HepG2 (cell line): ENCODE data around the gene RAB20. TPM values are rescaled to one million over a fixed set of nuclear protein-coding genes. Genes with fewer than 3 reads are reported as not detected.

Experiments
- ATAC-seq: fragments of 200-7000 bp; cut with Tn5 transposase; 3 replicates; pipeline ENCODE4 v1.9.1; 2020; ENCODE audit warnings: mild to moderate bottlenecking, moderate library complexity
- BruUV-seq: library from RNA; stranded (reverse); fragments of 400-500 nt; replicated peaks from 2 replicates; lab custom pipeline; 2021; lab: Mats Ljungman, UMichigan
- CTCF ChIA-PET: fragments of 300-600 bp; formaldehyde crosslinking; extraction: SDS; loops from one replicate; lab custom pipeline; 2021; ENCODE audit warnings: low total read pairs, inconsistent platforms, low intra/inter-chr PET ratio; lab: Yijun Ruan, JAX
- POLR2A ChIA-PET: fragments of 350-600 bp; sonication (Branson Sonifier 250); formaldehyde crosslinking; loops from one replicate; lab custom pipeline; 2020; ENCODE audit warnings: antibody characterized with exemption, inconsistent platforms; lab: Yijun Ruan, JAX
- DNase-seq: peaks from one replicate; pipeline ENCODE4 v3.0.0-alpha.2; 2015; ENCODE audit warnings: low spot score
- FAIRE-seq: peaks from 3 replicates; lab custom pipeline; 2011; peaks lifted over from hg19 to GRCh38; lab: Jason Lieb, UNC
- H2AFZ ChIP-seq: one replicate; pipeline ENCODE4 v1.6.1; 2011; ENCODE audit warnings: low read length, inconsistent platforms
- H3K27ac ChIP-seq: fragments of 300-600 bp; 3 replicates; pipeline ENCODE4 v1.8.0; 2011; ENCODE audit warnings: mixed run types, mild to moderate bottlenecking, mixed read lengths, low read length, inconsistent platforms; ENCODE audit not compliant: insufficient read depth; ENCODE audit errors: extremely low read length
- H3K27me3 ChIP-seq, 2 experiments: fragments of 200-600 bp in 1 of 2; 2 replicates in 1 of 2; 3 replicates in 1 of 2; pipeline versions ENCODE4 v1.6.0 to v1.8.0; 2011; ENCODE audit warnings: low read length in 2 of 2, mild to moderate bottlenecking in 2 of 2, moderate library complexity in 2 of 2, inconsistent platforms in 1 of 2; ENCODE audit not compliant: insufficient read depth in 2 of 2, control insufficient read depth in 1 of 2
- H3K36me3 ChIP-seq, 2 experiments: fragments of 200-600 bp in 1 of 2; replicated peaks in 1 of 2; 2 replicates in 1 of 2; 3 replicates in 1 of 2; pipeline versions ENCODE4 v1.5.1 to v1.8.0; 2011; ENCODE audit warnings: low read length in 2 of 2, inconsistent platforms in 1 of 2; ENCODE audit not compliant: insufficient read depth in 2 of 2, control insufficient read depth in 1 of 2
- H3K4me1 ChIP-seq: 2 replicates; pipeline ENCODE4 v1.5.1; 2012; ENCODE audit warnings: low read length, inconsistent platforms; ENCODE audit not compliant: insufficient read depth
- H3K4me2 ChIP-seq: 2 replicates; pipeline ENCODE4 v1.6.0; 2011; ENCODE audit warnings: low read depth, low read length, inconsistent platforms
- H3K4me3 ChIP-seq, 3 experiments: fragments of 200-600 bp in 1 of 3; sonication (generic), shearing (Covaris generic) in 1 of 3; replicated peaks in 1 of 3; 2 replicates each; pipeline ENCODE4 v1.5.1; 2011 to 2016; ENCODE audit warnings: low read length in 3 of 3, inconsistent platforms in 2 of 3, low read depth in 2 of 3, mild to moderate bottlenecking in 2 of 3, control low read depth in 1 of 3, mixed read lengths in 1 of 3; ENCODE audit not compliant: insufficient read depth in 1 of 3
- H3K79me2 ChIP-seq: one replicate; pipeline ENCODE4 v1.6.1; 2011; ENCODE audit warnings: low read length, inconsistent platforms; ENCODE audit not compliant: insufficient read depth
- H3K9ac ChIP-seq: 2 replicates; pipeline ENCODE4 v1.6.0; 2011; ENCODE audit warnings: mild to moderate bottlenecking, low read depth, low read length, inconsistent platforms; ENCODE audit not compliant: insufficient read depth
- H3K9me3 ChIP-seq: 2 replicates; pipeline ENCODE4 v1.5.1; 2012; ENCODE audit warnings: mild to moderate bottlenecking, low read length
- H4K20me1 ChIP-seq: 2 replicates; pipeline ENCODE4 v1.6.0; 2011; ENCODE audit warnings: inconsistent platforms, mild to moderate bottlenecking, low read length, moderate library complexity; ENCODE audit not compliant: insufficient read depth
- JUND ChIP-seq: sonication (generic); formaldehyde crosslinking; IDR thresholded peaks from 2 replicates; pipeline ENCODE4 v1.8.0; 2022; ENCODE audit warnings: mild to moderate bottlenecking, missing genetic modification reagents
- KDM4B ChIP-seq: sonication (generic); formaldehyde crosslinking; IDR thresholded peaks from 2 replicates; pipeline ENCODE4 v1.4.0; 2020; ENCODE audit warnings: missing genetic modification reagents
- NAIF1 ChIP-seq: sonication (generic); formaldehyde crosslinking; IDR thresholded peaks from 2 replicates; pipeline ENCODE4 v1.5.0; 2020; ENCODE audit warnings: mild to moderate bottlenecking, missing genetic modification reagents, borderline replicate concordance
- SMARCC2 ChIP-seq: fragments of 450-650 bp; IDR thresholded peaks from 2 replicates; pipeline ENCODE4 v1.6.1; 2017; ENCODE audit warnings: antibody characterized with exemption, mild to moderate bottlenecking
- ZBTB42 ChIP-seq: sonication (generic); formaldehyde crosslinking; IDR thresholded peaks from 2 replicates; pipeline ENCODE4 v1.5.0; 2020; ENCODE audit warnings: mild to moderate bottlenecking, missing genetic modification reagents
- ZNF326 ChIP-seq: sonication (generic); formaldehyde crosslinking; IDR thresholded peaks from 2 replicates; pipeline ENCODE4 v1.4.0; 2020; ENCODE audit warnings: missing genetic modification reagents, borderline replicate concordance
- ZNF430 ChIP-seq: sonication (generic); formaldehyde crosslinking; IDR thresholded peaks from 2 replicates; pipeline ENCODE4 v1.9.0; 2021; ENCODE audit warnings: mild to moderate bottlenecking, missing genetic modification reagents
- ZNF678 ChIP-seq: sonication (generic); formaldehyde crosslinking; IDR thresholded peaks from 2 replicates; pipeline ENCODE4 v1.4.0; 2020; ENCODE audit warnings: mild to moderate bottlenecking, missing genetic modification reagents
- ZNF775 ChIP-seq: sonication (generic); formaldehyde crosslinking; IDR thresholded peaks from 2 replicates; pipeline ENCODE4 v1.4.0; 2020; ENCODE audit warnings: missing genetic modification reagents, mild to moderate bottlenecking, moderate library complexity, borderline replicate concordance
- WGBS: methylation state at CpG from one replicate; pipeline ENCODE4 v1.1.6; 2017; ENCODE audit warnings: low lambda C conversion rate; 5-methylcytosine and 5-hydroxymethylcytosine counted together
- in situ Hi-C: cut with HindIII; loops from 2 replicates; pipeline ENCODE4 v1.10.0; 2017; ENCODE audit warnings: low pct_unique_long_range_greater_than_20kb; ENCODE audit not compliant: extremely low pct_ligation_motif_present
- intact Hi-C: fragments of 100-400 bp; cut with micrococcal nuclease; formaldehyde crosslinking; loops from one replicate; pipeline ENCODE4 v1.10.0; 2022; ENCODE audit not compliant: unreplicated experiment
- polyA plus RNA-seq, 8 experiments: library from polyadenylated mRNA; depleted of rRNA in 3 of 8; stranded (reverse) in 7 of 8; unstranded in 1 of 8; fragments of >200 nt; fragmentation: Illumina TruSeq in 4 of 8; extraction: Trizol in 4 of 8; gene quantifications; 2 replicates each; pipeline versions ENCODE4 v1.2.1 to v1.2.3, GENCODE V29; 2011 to 2016; ENCODE audit warnings: low read depth in 4 of 8, missing spikeins in 1 of 8, mixed read lengths in 1 of 8; ENCODE audit not compliant: insufficient read depth in 1 of 8
- total RNA-seq, 5 experiments: library from RNA; depleted of rRNA; stranded (reverse); fragments of >200 nt; fragmentation: Illumina TruSeq; extraction: Trizol; gene quantifications; 2 replicates each; pipeline ENCODE4 v1.2.3, GENCODE V29; 2016; ENCODE audit warnings: low read depth in 1 of 5
- TF ChIP-seq, protein P1 (sequence below): sonication (generic); formaldehyde crosslinking; IDR thresholded peaks from 2 replicates; pipeline ENCODE4 v1.8.1; 2023; ENCODE audit warnings: missing genetic modification reagents, mild to moderate bottlenecking, borderline replicate concordance
- TF ChIP-seq, protein P2 (sequence below): sonication (generic); formaldehyde crosslinking; IDR thresholded peaks from 2 replicates; pipeline ENCODE4 v1.4.0; 2020; ENCODE audit warnings: low read depth, missing genetic modification reagents
- TF ChIP-seq, protein P3 (sequence below): fragments of 450-650 bp; IDR thresholded peaks from 2 replicates; pipeline ENCODE4 v1.6.1; 2017

The RAB20 gene
- total and polyA plus RNA-seq, 2 of the 13 experiments (the other 11 are each of a cell fraction or from before 2014, with no cell fraction given): 15.6 to 30.5 TPM

DNA sequence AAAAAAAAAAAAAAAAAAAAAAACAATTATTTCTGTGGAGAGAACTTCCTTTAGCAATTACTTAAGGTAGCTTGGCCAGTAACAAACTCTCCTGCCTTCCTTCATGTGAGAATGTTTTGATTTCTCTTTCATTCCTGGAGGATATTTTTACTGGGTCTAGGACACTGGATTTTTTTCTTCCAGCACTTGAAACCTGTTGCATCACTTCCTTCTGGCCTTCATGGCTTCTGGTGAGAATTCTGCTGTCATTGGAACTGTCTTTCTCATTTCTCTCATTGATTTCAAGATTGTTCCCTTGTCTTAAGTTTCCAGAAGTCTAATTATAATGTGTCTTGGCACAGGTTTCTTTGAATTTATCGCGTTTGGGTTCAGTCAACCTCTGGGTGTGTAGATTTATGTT is 19.3 kb upstream of the RAB20 start:
- CTCF ChIA-PET: no interaction called here
- DNase-seq (no peak), FAIRE-seq (no peak), ATAC-seq (no peak)
- in situ Hi-C loops (no loop called here), intact Hi-C loops (no loop called here)
- Histone ChIP-seq H4K20me1 (no peaks in the 10 kb centered on the region), H3K4me3 (no peak overlapping the region), H3K27me3 (no peaks in the 10 kb centered on the region; a peak in 1 of 5 replicates), H3K4me1 (peaks cover 38% of the 10 kb centered on the region), H3K9ac (no peak overlapping the region), H2AFZ (no peak overlapping the region), H3K79me2 (no peaks in the 10 kb centered on the region), H3K4me2 (no peak overlapping the region), H3K9me3 (no peaks in the 10 kb centered on the region), H3K27ac (no peak overlapping the region), H3K36me3 (no peaks in the 10 kb centered on the region)
- POLR2A ChIA-PET: no interaction called here
- BruUV-seq: no TSS peak
- 82% methylated on average over 2 of the region's 2 CpGs for WGBS
- no peak for TF ChIP-seq NAIF1
- TF ChIP-seq ZBTB42 (CRISPR knock-in tag): no peak
- no peak for TF ChIP-seq ZNF678 (CRISPR knock-in tag)
- TF ChIP-seq ZNF775: no peak
- TF ChIP-seq, protein P1, sequence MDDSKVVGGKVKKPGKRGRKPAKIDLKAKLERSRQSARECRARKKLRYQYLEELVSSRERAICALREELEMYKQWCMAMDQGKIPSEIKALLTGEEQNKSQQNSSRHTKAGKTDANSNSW (CRISPR knock-in tag): no peak
- TF ChIP-seq ZNF326: no peak
- TF ChIP-seq, protein P2, sequence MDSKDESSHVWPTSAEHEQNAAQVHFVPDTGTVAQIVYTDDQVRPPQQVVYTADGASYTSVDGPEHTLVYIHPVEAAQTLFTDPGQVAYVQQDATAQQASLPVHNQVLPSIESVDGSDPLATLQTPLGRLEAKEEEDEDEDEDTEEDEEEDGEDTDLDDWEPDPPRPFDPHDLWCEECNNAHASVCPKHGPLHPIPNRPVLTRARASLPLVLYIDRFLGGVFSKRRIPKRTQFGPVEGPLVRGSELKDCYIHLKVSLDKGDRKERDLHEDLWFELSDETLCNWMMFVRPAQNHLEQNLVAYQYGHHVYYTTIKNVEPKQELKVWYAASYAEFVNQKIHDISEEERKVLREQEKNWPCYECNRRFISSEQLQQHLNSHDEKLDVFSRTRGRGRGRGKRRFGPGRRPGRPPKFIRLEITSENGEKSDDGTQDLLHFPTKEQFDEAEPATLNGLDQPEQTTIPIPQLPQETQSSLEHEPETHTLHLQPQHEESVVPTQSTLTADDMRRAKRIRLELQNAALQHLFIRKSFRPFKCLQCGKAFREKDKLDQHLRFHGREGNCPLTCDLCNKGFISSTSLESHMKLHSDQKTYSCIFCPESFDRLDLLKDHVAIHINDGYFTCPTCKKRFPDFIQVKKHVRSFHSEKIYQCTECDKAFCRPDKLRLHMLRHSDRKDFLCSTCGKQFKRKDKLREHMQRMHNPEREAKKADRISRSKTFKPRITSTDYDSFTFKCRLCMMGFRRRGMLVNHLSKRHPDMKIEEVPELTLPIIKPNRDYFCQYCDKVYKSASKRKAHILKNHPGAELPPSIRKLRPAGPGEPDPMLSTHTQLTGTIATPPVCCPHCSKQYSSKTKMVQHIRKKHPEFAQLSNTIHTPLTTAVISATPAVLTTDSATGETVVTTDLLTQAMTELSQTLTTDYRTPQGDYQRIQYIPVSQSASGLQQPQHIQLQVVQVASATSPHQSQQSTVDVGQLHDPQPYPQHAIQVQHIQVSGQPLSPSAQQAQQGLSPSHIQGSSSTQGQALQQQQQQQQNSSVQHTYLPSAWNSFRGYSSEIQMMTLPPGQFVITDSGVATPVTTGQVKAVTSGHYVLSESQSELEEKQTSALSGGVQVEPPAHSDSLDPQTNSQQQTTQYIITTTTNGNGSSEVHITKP (CRISPR knock-in tag): no peak
- TF ChIP-seq KDM4B: no peak
- TF ChIP-seq JUND (CRISPR knock-in tag): no peak
- TF ChIP-seq, protein P3, sequence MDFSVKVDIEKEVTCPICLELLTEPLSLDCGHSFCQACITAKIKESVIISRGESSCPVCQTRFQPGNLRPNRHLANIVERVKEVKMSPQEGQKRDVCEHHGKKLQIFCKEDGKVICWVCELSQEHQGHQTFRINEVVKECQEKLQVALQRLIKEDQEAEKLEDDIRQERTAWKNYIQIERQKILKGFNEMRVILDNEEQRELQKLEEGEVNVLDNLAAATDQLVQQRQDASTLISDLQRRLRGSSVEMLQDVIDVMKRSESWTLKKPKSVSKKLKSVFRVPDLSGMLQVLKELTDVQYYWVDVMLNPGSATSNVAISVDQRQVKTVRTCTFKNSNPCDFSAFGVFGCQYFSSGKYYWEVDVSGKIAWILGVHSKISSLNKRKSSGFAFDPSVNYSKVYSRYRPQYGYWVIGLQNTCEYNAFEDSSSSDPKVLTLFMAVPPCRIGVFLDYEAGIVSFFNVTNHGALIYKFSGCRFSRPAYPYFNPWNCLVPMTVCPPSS: no peak
- no peak for TF ChIP-seq SMARCC2
- no peak for TF ChIP-seq ZNF430 (CRISPR knock-in tag)
